Esophagus squamous epithelium (tissue), 5 donors: Measurements from ENCODE around the gene OLFML3. TPM values are rescaled to one million over a fixed set of nuclear protein-coding genes. Genes with fewer than 3 reads are reported as not detected.

ENCODE experiments used
- DNase-seq: peaks from one replicate; lab custom pipeline; 2025; lab: John Stamatoyannopoulos, UW
- H3K27ac ChIP-seq, 4 donors: fragments of 200-600 bp; sonication (generic); one replicate each; pipeline ENCODE4 v1.5.1; 2016 to 2019; ENCODE audit warnings: mild to moderate bottlenecking in 1 of 4
- H3K27me3 ChIP-seq, 4 donors: fragments of 200-600 bp; sonication (generic); 1 replicate in 3 of 4; 2 replicates in 1 of 4; pipeline versions ENCODE4 v1.5.1 to v1.6.0; 2017 to 2021; ENCODE audit warnings: antibody characterized with exemption in 1 of 4
- H3K36me3 ChIP-seq, 3 donors: fragments of 200-600 bp; sonication (generic); one replicate each; pipeline ENCODE4 v1.5.1; 2016 to 2019
- H3K4me1 ChIP-seq, 3 donors: fragments of 200-600 bp; sonication (generic); one replicate each; pipeline ENCODE4 v1.5.1; 2017 to 2019
- H3K4me3 ChIP-seq, 4 donors: fragments of 200-600 bp; sonication (generic); 1 replicate in 3 of 4; 2 replicates in 1 of 4; pipeline ENCODE4 v1.5.1; 2016 to 2019; ENCODE audit warnings: mild to moderate bottlenecking in 2 of 4, moderate library complexity in 1 of 4
- H3K9me3 ChIP-seq, 3 donors: fragments of 200-600 bp; sonication (generic); one replicate each; pipeline ENCODE4 v1.5.1; 2016 to 2019
- CTCF ChIP-seq, 6 experiments: fragments of 450-650 bp in 4 of 6; fragments of 200-600 bp in 2 of 6; sonication (generic) in 2 of 6; IDR thresholded peaks; one replicate each; pipeline ENCODE4 v1.5.1; 2016 to 2019; ENCODE audit warnings: antibody characterized with exemption in 6 of 6, mild to moderate bottlenecking in 4 of 6, moderate library complexity in 4 of 6
- POLR2A ChIP-seq, 4 donors: fragments of 450-650 bp; IDR thresholded peaks; one replicate each; pipeline ENCODE4 v1.6.1; 2017; ENCODE audit warnings: antibody characterized with exemption in 4 of 4, mild to moderate bottlenecking in 4 of 4, moderate library complexity in 3 of 4
- WGBS, 2 donors: methylation state at CpG; one replicate each; pipeline ENCODE4 v1.1.5; 2018; 5-methylcytosine and 5-hydroxymethylcytosine counted together
- intact Hi-C: fragments of 100-400 bp; cut with DNase I; formaldehyde crosslinking; loops from one replicate; pipeline ENCODE4 v1.15.0; 2022
- total RNA-seq, 4 donors: library from RNA; depleted of rRNA; stranded (reverse); fragments of >200 nt; gene quantifications; one replicate each; pipeline ENCODE4 v1.1.0, GENCODE V29; 2016
- donor health status: DM: yes; HTN: yes; CAD: no.

OLFML3 gene
- total RNA-seq, 4 donors from 2014 or later: 1.2 to 62.0 (median 9.9) TPM

GRCh38 chr1:114021665-114022099, 42.4 kb downstream of the OLFML3 start:
- no peaks in the 10 kb centered on the region for H3K36me3 ChIP-seq
- no peak for DNase-seq
- H3K4me1 ChIP-seq: no peaks in the 10 kb centered on the region
- 63 to 65% methylated on average over 3 to 4 of the region's 4 CpGs for whole genome bisulfite sequencing, 2 donors
- no peak overlapping the region for H3K27ac ChIP-seq
- TF ChIP-seq CTCF (IDR thresholded peaks at IDR 0.05) (no peak), POLR2A (IDR thresholded peaks at IDR 0.05) (no peak)
- H3K9me3 ChIP-seq: no peaks in the 10 kb centered on the region
- H3K4me3 ChIP-seq: no peak overlapping the region
- no peaks in the 10 kb centered on the region for H3K27me3 ChIP-seq
- intact Hi-C loops: no loop called here

- H3K4me3 ChIP-seq: no peak overlapping the region
- intact Hi-C loops: no loop called here
- no peaks in the 10 kb centered on the region for H3K9me3 ChIP-seq
- no peak for TF ChIP-seq POLR2A (IDR thresholded peaks at IDR 0.05)
- no peak for TF ChIP-seq CTCF (IDR thresholded peaks at IDR 0.05)
- H3K36me3 ChIP-seq: no peaks in the 10 kb centered on the region
- 95 to 96% methylated on average over 2 of the region's 2 CpGs for WGBS, 2 donors
- H3K4me1 ChIP-seq: no peaks in the 10 kb centered on the region
- DNase-seq: no peak
- H3K27ac ChIP-seq: no peak overlapping the region
- H3K27me3 ChIP-seq: no peaks in the 10 kb centered on the region
These were observed 43.6 kb downstream of the OLFML3 start for GRCh38 chr1:114022877-114023276.

GRCh38 chr1:114023377-114023776, 44.1 kb downstream of the OLFML3 start:
- intact Hi-C loops: no loop called here
- no peaks in the 10 kb centered on the region for H3K27me3 ChIP-seq
- H3K4me3 ChIP-seq: no peak overlapping the region
- H3K9me3 ChIP-seq: no peaks in the 10 kb centered on the region
- TF ChIP-seq CTCF (IDR thresholded peaks at IDR 0.05): no peak
- TF ChIP-seq POLR2A (IDR thresholded peaks at IDR 0.05): no peak
- 75 to 78% methylated on average over 4 to 6 of the region's 6 CpGs for WGBS, 2 donors
- H3K36me3 ChIP-seq: no peaks in the 10 kb centered on the region
- no peak overlapping the region for H3K27ac ChIP-seq
- H3K4me1 ChIP-seq: no peaks in the 10 kb centered on the region
- no peak for DNase-seq

GRCh38 chr1:114024049-114024448, 44.8 kb downstream of the OLFML3 start:
- no peak overlapping the region for H3K27ac ChIP-seq
- 78 to 80% methylated on average over 6 of the region's 6 CpGs for WGBS, 2 donors

More at GRCh38 chr1:114024049-114024448, 44.8 kb downstream of the OLFML3 start:
- Histone ChIP-seq H3K4me1 (no peaks in the 10 kb centered on the region), H3K4me3 (no peak overlapping the region), H3K27me3 (no peaks in the 10 kb centered on the region), H3K9me3 (no peaks in the 10 kb centered on the region), H3K36me3 (no peaks in the 10 kb centered on the region)
- no peak for DNase-seq
- intact Hi-C loops: no loop called here
- TF ChIP-seq CTCF (IDR thresholded peaks at IDR 0.05) (no peak), POLR2A (IDR thresholded peaks at IDR 0.05) (no peak)
